ENCODE measurements around the gene ANK3.

- TF ChIP-seq CTCF (IDR thresholded peaks at IDR 0.05) (no peak), POLR2A (IDR thresholded peaks at IDR 0.05) (no peak)
Measured at GRCh38 chr10:60295028-60295937, 94.4 kb downstream of the ANK3 start.
